ENCODE results near the gene DNAJC16. TPM values are rescaled to one million over a fixed set of nuclear protein-coding genes. Genes with fewer than 3 reads are reported as not detected.

Gene DNAJC16
- total and polyA plus RNA-seq, 9 of the 15 experiments (the other 6 are each of a cell fraction or from before 2014, with no cell fraction given), result 6.9 to 16.8 (median 12.8) TPM

- TF ChIP-seq MAZ (CRISPR knock-in tag; conservative IDR thresholded peaks at IDR 0.05 in 1 of 2, IDR thresholded peaks at IDR 0.05 in 1 of 2) (peak; percentile 57 to 98), ZNF592 (IDR thresholded peaks at IDR 0.05) (peak; percentile 77), ZSCAN32 (CRISPR knock-in tag; IDR thresholded peaks at IDR 0.05) (no peak), ZNF140 (CRISPR knock-in tag; IDR thresholded peaks at IDR 0.05) (no peak), CREB1 (IDR thresholded peaks at IDR 0.05) (peak; percentile 69; the same call in 1 of the 2 replicates), CREB1 (CRISPR knock-in tag; IDR thresholded peaks at IDR 0.05) (peak; percentile 64), CREB3L1 (IDR thresholded peaks at IDR 0.05; ENCODE audit: borderline replicate concordance, low read depth) (peak; percentile 65; the same call in 1 of the 2 replicates), ETV5 (CRISPR knock-in tag; IDR thresholded peaks at IDR 0.05; ENCODE audit: low read depth) (0 out of 2 replicates have a peak, but pooled peaks have one; percentile 32), YY1 (IDR thresholded peaks at IDR 0.05; ENCODE audit: borderline replicate concordance in 1 of 3, control insufficient read depth in 1 of 3, extremely low read depth in 1 of 3, insufficient read depth in 3 of 3, insufficient read length in 1 of 3, insufficient replicate concordance in 2 of 3, low read depth in 1 of 3, low read length in 2 of 3) (peak in 2 of 3 experiments; percentile 72 to 73), POLR2G (IDR thresholded peaks at IDR 0.05; ENCODE audit: low read depth, low read length) (peak; percentile 97), ZNF79 (CRISPR knock-in tag; IDR thresholded peaks at IDR 0.05; ENCODE audit: low read depth) (no peak), EGR1 (conservative IDR thresholded peaks at IDR 0.05) (peak; percentile 94), TCF15 (CRISPR knock-in tag; IDR thresholded peaks at IDR 0.05) (no peak), THAP7 (CRISPR knock-in tag; IDR thresholded peaks at IDR 0.05) (0 out of 2 replicates have a peak, but pooled peaks have one; percentile 30), TOE1 (IDR thresholded peaks at IDR 0.05; ENCODE audit: borderline replicate concordance) (no peak), TOE1 (CRISPR knock-in tag; IDR thresholded peaks at IDR 0.05; ENCODE audit: borderline replicate concordance, low read depth) (no peak), HCFC1 (IDR thresholded peaks at IDR 0.05; ENCODE audit: low read depth, low read length) (peak; percentile 64), STAG1 (CRISPR knock-in tag; IDR thresholded peaks at IDR 0.05; ENCODE audit: borderline replicate concordance) (peak; percentile 42; the same call in 1 of the 2 replicates), NRF1 (conservative IDR thresholded peaks at IDR 0.05 in 1 of 2, IDR thresholded peaks at IDR 0.05 in 1 of 2) (peak; percentile 80 to 85; a peak in 2 of 4 replicates)
These were observed 90.8 kb downstream of the DNAJC16 start, which contains the start of gene DDI2 (continued) for GRCh38 chr1:15617173-15618076.

Data from K562 (cell line).